ENCODE results near the gene CRYBG2. TPM values are rescaled to one million over a fixed set of nuclear protein-coding genes. Genes with fewer than 3 reads are reported as not detected.
"Not testable (repeated sequence)": the region's sequence is repeated elsewhere in the genome, so short reads cannot be mapped to it uniquely, and the experiment has no call there.

Gene CRYBG2
- total RNA-seq, 1 donor from 2014 or later = 67.0 TPM

- H3K9me3 ChIP-seq = no peaks in the 10 kb centered on the region
- no peak for DNase-seq (ENCODE audit: extremely low spot score in 2 of 2)
- no peak for TF ChIP-seq POLR2AphosphoS5 (IDR thresholded peaks at IDR 0.05; ENCODE audit: insufficient read depth in 1 of 2, low read depth in 1 of 2)
- intact Hi-C loops (cut with DNase I) = no loop called here
- H3K4me1 ChIP-seq = no peaks in the 10 kb centered on the region
- H3K36me3 ChIP-seq = no peaks in the 10 kb centered on the region
- no peak overlapping the region for H3K27ac ChIP-seq
- H3K27me3 ChIP-seq = no peaks in the 10 kb centered on the region
- no peak overlapping the region for H3K4me3 ChIP-seq
Observed at GRCh38 chr1:26384076-26384475, 30.1 kb upstream of the CRYBG2 start.

GRCh38 chr1:26378879-26379251 is 24.9 kb upstream of the CRYBG2 start:
- Histone ChIP-seq H3K4me3 (no peak overlapping the region), H3K27ac (no peak overlapping the region), H3K27me3 (no peaks in the 10 kb centered on the region), H3K4me1 (peaks cover 7% of the 10 kb centered on the region), H3K9me3 (no peaks in the 10 kb centered on the region), H3K36me3 (no peaks in the 10 kb centered on the region)
- no peak for DNase-seq (ENCODE audit: extremely low spot score in 2 of 2)
- no peak for TF ChIP-seq CTCF (IDR thresholded peaks at IDR 0.05)
- no peak for TF ChIP-seq POLR2A (IDR thresholded peaks at IDR 0.05)
- no peak for TF ChIP-seq POLR2AphosphoS5 (IDR thresholded peaks at IDR 0.05; ENCODE audit: insufficient read depth in 1 of 2, low read depth in 1 of 2)
- intact Hi-C loops (cut with DNase I) = no loop called here

- Histone ChIP-seq H3K9me3 (no peaks in the 10 kb centered on the region), H3K36me3 (no peaks in the 10 kb centered on the region), H3K27ac (no peak overlapping the region), H3K27me3 (no peaks in the 10 kb centered on the region), H3K4me1 (peaks cover 7% of the 10 kb centered on the region), H3K4me3 (no peak overlapping the region)
- intact Hi-C loops (cut with DNase I) = no loop called here
- TF ChIP-seq POLR2AphosphoS5 (IDR thresholded peaks at IDR 0.05; ENCODE audit: insufficient read depth in 1 of 2, low read depth in 1 of 2) = peak in 1 of 2 donors; percentile 47
- TF ChIP-seq CTCF (IDR thresholded peaks at IDR 0.05) = no peak
- no peak for DNase-seq (ENCODE audit: extremely low spot score in 2 of 2)
Observed at GRCh38 chr1:26378088-26378878, 24.4 kb upstream of the CRYBG2 start.

- H3K27ac ChIP-seq = no peak overlapping the region
- no peaks in the 10 kb centered on the region for H3K36me3 ChIP-seq
- no peaks in the 10 kb centered on the region for H3K27me3 ChIP-seq
- no peaks in the 10 kb centered on the region for H3K9me3 ChIP-seq
- no peak for TF ChIP-seq CTCF (IDR thresholded peaks at IDR 0.05)
- no peak for TF ChIP-seq POLR2A (IDR thresholded peaks at IDR 0.05)
- no peak for TF ChIP-seq POLR2AphosphoS5 (IDR thresholded peaks at IDR 0.05; ENCODE audit: insufficient read depth in 1 of 2, low read depth in 1 of 2)
- no peak overlapping the region for H3K4me3 ChIP-seq
- DNase-seq (ENCODE audit: extremely low spot score in 2 of 2) = no peak
- intact Hi-C loops (cut with DNase I) = no loop called here
- H3K4me1 ChIP-seq = peaks cover 7% of the 10 kb centered on the region
Observed at GRCh38 chr1:26376050-26376449, 22.1 kb upstream of the CRYBG2 start.

- TF ChIP-seq POLR2AphosphoS5 (IDR thresholded peaks at IDR 0.05; ENCODE audit: insufficient read depth in 1 of 2, low read depth in 1 of 2) = no peak
- no peak for TF ChIP-seq POLR2A (IDR thresholded peaks at IDR 0.05)
- TF ChIP-seq CTCF (IDR thresholded peaks at IDR 0.05) = no peak
- H3K27me3 ChIP-seq = no peaks in the 10 kb centered on the region
- H3K9me3 ChIP-seq = no peaks in the 10 kb centered on the region
- no peaks in the 10 kb centered on the region for H3K36me3 ChIP-seq
- intact Hi-C loops (cut with DNase I) = no loop called here
- DNase-seq (ENCODE audit: extremely low spot score in 2 of 2) = no peak
- peaks cover 7% of the 10 kb centered on the region for H3K4me1 ChIP-seq
- no peak overlapping the region for H3K4me3 ChIP-seq
- H3K27ac ChIP-seq = no peak overlapping the region
Observed at GRCh38 chr1:26375081-26375480, 21.2 kb upstream of the CRYBG2 start.

GRCh38 chr1:26374361-26374760 is 20.4 kb upstream of the CRYBG2 start:
- not testable (repeated sequence) for H3K4me3 ChIP-seq, H3K4me1 ChIP-seq

More at GRCh38 chr1:26374361-26374760, 20.4 kb upstream of the CRYBG2 start:
- H3K9me3 ChIP-seq; intact Hi-C loops (cut with DNase I); H3K36me3 ChIP-seq; H3K27ac ChIP-seq; H3K27me3 ChIP-seq; DNase-seq (ENCODE audit: extremely low spot score in 2 of 2): not testable (repeated sequence)

Data from vagina (tissue), 2 donors.